Lower leg skin (tissue), 4 donors: ENCODE data around the gene DTNA. TPM values are rescaled to one million over a fixed set of nuclear protein-coding genes. Genes with fewer than 3 reads are reported as not detected.

ENCODE experiments used
- DNase-seq, 2 donors: peaks; one replicate each; pipeline ENCODE4 v3.0.0-alpha.2; 2019; ENCODE audit warnings: low spot score in 2 of 2
- H3K4me3 ChIP-seq: fragments of 200-600 bp; sonication (generic); 2 replicates; pipeline ENCODE4 v1.5.1; 2017; ENCODE audit warnings: mild to moderate bottlenecking, low read depth; ENCODE audit not compliant: poor library complexity, severe bottlenecking
- CTCF ChIP-seq, 3 donors: fragments of 450-650 bp; IDR thresholded peaks; one replicate each; pipeline ENCODE4 v1.5.1; 2016; ENCODE audit warnings: antibody characterized with exemption in 3 of 3, mild to moderate bottlenecking in 3 of 3, moderate library complexity in 2 of 3
- POLR2A ChIP-seq, 2 donors: fragments of 450-650 bp; IDR thresholded peaks; one replicate each; pipeline ENCODE4 v1.6.1; 2016 to 2017; ENCODE audit warnings: antibody characterized with exemption in 2 of 2, mild to moderate bottlenecking in 1 of 2, moderate library complexity in 1 of 2
- WGBS, 2 donors: methylation state at CpG; one replicate each; pipeline ENCODE4 v1.1.5; 2018; 5-methylcytosine and 5-hydroxymethylcytosine counted together
- intact Hi-C: fragments of 100-400 bp; cut with DNase I; formaldehyde crosslinking; loops from one replicate; pipeline ENCODE4 v1.15.0; 2023; ENCODE audit warnings: low total_unique reads
- total RNA-seq, 4 donors: library from RNA; depleted of rRNA; stranded (reverse); fragments of >200 nt; gene quantifications; one replicate each; pipeline ENCODE4 v1.1.0, GENCODE V29; 2016

DTNA gene
- total RNA-seq, 4 donors from 2014 or later = 3.3 to 8.0 (median 5.7) TPM

GRCh38 chr18:34858188-34858587, 148.1 kb downstream of the DTNA start:
- no peak overlapping the region for H3K4me3 ChIP-seq
- intact Hi-C loops = no loop called here
- 80 to 82% methylated on average over 5 of the region's 5 CpGs for WGBS, 2 donors
- TF ChIP-seq POLR2A (IDR thresholded peaks at IDR 0.05) (no peak), CTCF (IDR thresholded peaks at IDR 0.05) (no peak)
- no peak for DNase-seq

- WGBS, 2 donors = 89 to 91% methylated on average over 7 of the region's 7 CpGs
- TF ChIP-seq CTCF (IDR thresholded peaks at IDR 0.05) (no peak), POLR2A (IDR thresholded peaks at IDR 0.05) (no peak)
Measured at GRCh38 chr18:34859496-34859895, 149.4 kb downstream of the DTNA start.

GRCh38 chr18:34862561-34862960, 152.5 kb downstream of the DTNA start:
- no peak for TF ChIP-seq CTCF (IDR thresholded peaks at IDR 0.05)
- TF ChIP-seq POLR2A (IDR thresholded peaks at IDR 0.05) = no peak
- WGBS, 2 donors = 86 to 88% methylated on average over 3 of the region's 3 CpGs

More at GRCh38 chr18:34859496-34859895, 149.4 kb downstream of the DTNA start:
- H3K4me3 ChIP-seq = no peak overlapping the region
- intact Hi-C loops = no loop called here
- DNase-seq = no peak

GRCh38 chr18:34863702-34864101, 153.6 kb downstream of the DTNA start:
- TF ChIP-seq POLR2A (IDR thresholded peaks at IDR 0.05) = no peak
- no peak for TF ChIP-seq CTCF (IDR thresholded peaks at IDR 0.05)
- DNase-seq = no peak
- no peak overlapping the region for H3K4me3 ChIP-seq
- WGBS, 2 donors = 93 to 100% methylated on average over 3 of the region's 3 CpGs
- intact Hi-C loops = loop anchor here (10.0 kb wide), 1 partner anchor 281 kb away; no protein-coding TSS in a partner anchor

More at GRCh38 chr18:34862561-34862960, 152.5 kb downstream of the DTNA start:
- intact Hi-C loops = loop anchor here (10.0 kb wide), 1 partner anchor 282 kb away; no protein-coding TSS in a partner anchor
- no peak overlapping the region for H3K4me3 ChIP-seq
- no peak for DNase-seq

DNA sequence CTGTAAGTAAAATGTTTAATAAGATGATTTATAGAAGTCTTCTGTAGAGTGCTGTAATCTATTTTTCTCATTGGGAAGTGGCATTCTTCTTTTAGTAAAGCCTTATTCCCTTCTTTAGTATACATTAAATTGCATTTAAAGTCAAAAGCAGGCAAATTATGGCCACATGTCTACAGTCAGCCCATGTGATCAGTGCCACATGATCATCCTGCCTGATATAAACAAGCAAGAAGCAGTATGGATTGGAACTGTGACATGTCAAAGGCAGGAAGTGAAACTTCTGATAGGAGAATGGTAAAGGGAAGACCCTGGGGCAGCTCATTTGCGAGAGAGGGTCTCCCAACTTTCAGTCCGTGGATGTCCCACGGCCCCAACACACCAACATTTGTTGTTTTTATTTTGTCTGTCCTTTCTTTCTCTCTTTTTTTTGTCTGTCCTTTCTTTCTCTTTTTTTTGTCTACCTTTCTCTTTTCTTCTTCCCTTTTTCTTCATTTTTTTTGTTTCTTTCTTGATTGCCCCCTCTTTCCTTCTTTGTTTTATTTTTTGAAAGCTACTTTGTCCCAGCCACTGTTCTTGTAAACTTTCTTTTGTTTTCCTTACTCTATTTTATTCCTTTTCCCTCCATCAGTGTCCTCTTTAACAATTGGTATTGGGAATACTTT, 154.9 kb downstream of the DTNA start:
- DNase-seq = no peak
- no peak overlapping the region for H3K4me3 ChIP-seq
- TF ChIP-seq CTCF (IDR thresholded peaks at IDR 0.05) (no peak), POLR2A (IDR thresholded peaks at IDR 0.05) (no peak)
- WGBS, 2 donors = 92 to 93% methylated on average over 3 of the region's 3 CpGs
- intact Hi-C loops = loop anchor here (10.0 kb wide), 1 partner anchor 280 kb away; no protein-coding TSS in a partner anchor
